Panc1 (cell line): ENCODE results near the gene GNE. TPM values are rescaled to one million over a fixed set of nuclear protein-coding genes. Genes with fewer than 3 reads are reported as not detected.
A peak's percentile ranks its signal among the peaks of the same experiment; 100 is the strongest.

Source experiments
- ATAC-seq: fragments of 200-7000 bp; cut with Tn5 transposase; 2 replicates; pipeline ENCODE4 v1.9.1; 2020; ENCODE audit warnings: mild to moderate bottlenecking, moderate library complexity
- BruUV-seq: library from RNA; stranded (reverse); fragments of 400-500 nt; replicated peaks from 2 replicates; lab custom pipeline; 2021; lab: Mats Ljungman, UMichigan
- CTCF ChIA-PET: fragments of 300-600 bp; sonication (Branson Sonifier 250); formaldehyde crosslinking; loops from one replicate; lab custom pipeline; 2022; ENCODE audit warnings: antibody characterized with exemption; lab: Charles Lee
- POLR2A ChIA-PET: fragments of 300-600 bp; sonication (Branson Sonifier 250); formaldehyde crosslinking; loops from one replicate; lab custom pipeline; 2022; ENCODE audit warnings: antibody characterized with exemption; lab: Charles Lee
- DNase-seq: peaks from one replicate; pipeline ENCODE4 v3.0.0-alpha.2; 2010; ENCODE audit warnings: low read depth, low spot score
- H3K27ac ChIP-seq: 2 replicates; pipeline ENCODE4 v1.5.1; 2011; ENCODE audit warnings: mild to moderate bottlenecking, low read length, inconsistent platforms
- H3K27me3 ChIP-seq: fragments of 200-500 bp; sonication (Bioruptor generic); 2 replicates; pipeline ENCODE4 v1.6.0; 2014; ENCODE audit warnings: low read length, inconsistent platforms; ENCODE audit not compliant: control insufficient read depth, insufficient read depth
- H3K36me3 ChIP-seq: fragments of 200-500 bp; sonication (Bioruptor generic); 2 replicates; pipeline ENCODE4 v1.5.1; 2014; ENCODE audit warnings: inconsistent platforms, mild to moderate bottlenecking, low read length, moderate library complexity; ENCODE audit not compliant: control insufficient read depth, insufficient read depth
- H3K4me1 ChIP-seq: 2 replicates; pipeline ENCODE4 v1.5.1; 2011; ENCODE audit warnings: inconsistent platforms, mild to moderate bottlenecking, low read length, moderate library complexity; ENCODE audit not compliant: control insufficient read depth, insufficient read depth
- H3K4me3 ChIP-seq, 2 experiments: 2 replicates each; pipeline ENCODE4 v1.5.1; 2011 to 2012; ENCODE audit warnings: low read depth in 2 of 2, low read length in 2 of 2, mild to moderate bottlenecking in 2 of 2, inconsistent platforms in 1 of 2, moderate library complexity in 1 of 2
- H3K9me3 ChIP-seq: fragments of 200-500 bp; sonication (Bioruptor generic); 2 replicates; pipeline ENCODE4 v1.5.1; 2014; ENCODE audit warnings: low read depth, mild to moderate bottlenecking, inconsistent platforms, low read length, moderate library complexity; ENCODE audit not compliant: control insufficient read depth, insufficient read depth
- POLR2AphosphoS5 ChIP-seq: IDR thresholded peaks from 2 replicates; pipeline ENCODE4 v1.6.1; 2012; ENCODE audit warnings: mild to moderate bottlenecking, low read depth, low read length, moderate library complexity
- SIN3A ChIP-seq: IDR thresholded peaks from 2 replicates; pipeline ENCODE4 v1.6.1; 2012; ENCODE audit warnings: low read depth, mild to moderate bottlenecking, low read length, moderate library complexity, borderline replicate concordance; ENCODE audit not compliant: insufficient read depth
- TCF7L2 ChIP-seq: IDR thresholded peaks from 2 replicates; pipeline ENCODE4 v1.6.1; 2011; ENCODE audit warnings: mild to moderate bottlenecking, low read depth, low read length, inconsistent platforms
- in situ Hi-C: cut with HindIII; loops from 2 replicates; pipeline ENCODE4 v1.10.0; 2016; ENCODE audit warnings: low sequenced_read_pairs, low pct_unique_long_range_greater_than_20kb
- intact Hi-C: fragments of 100-400 bp; cut with micrococcal nuclease; formaldehyde crosslinking; loops from one replicate; pipeline ENCODE4 v1.10.0; 2022; ENCODE audit not compliant: unreplicated experiment
- total RNA-seq: library from RNA; stranded (reverse); gene quantifications from one replicate; pipeline ENCODE4 v1.2.1, GENCODE V29; 2021; ENCODE audit not compliant: unreplicated experiment
- TF ChIP-seq, protein P1 (sequence below), 2 experiments: IDR thresholded peaks; 2 replicates each; pipeline ENCODE4 v1.6.1; 2011 to 2012; ENCODE audit warnings: low read depth in 2 of 2, control low read depth in 1 of 2, low read length in 1 of 2, mild to moderate bottlenecking in 1 of 2, moderate library complexity in 1 of 2; ENCODE audit not compliant: insufficient read depth in 1 of 2
- TF ChIP-seq, protein P2 (sequence below): fragments of 450-650 bp; IDR thresholded peaks from 2 replicates; pipeline ENCODE4 v1.5.1; 2017; ENCODE audit warnings: mild to moderate bottlenecking

GNE gene
- total RNA-seq, 1 experiment from 2014 or later = 107 TPM

DNA sequence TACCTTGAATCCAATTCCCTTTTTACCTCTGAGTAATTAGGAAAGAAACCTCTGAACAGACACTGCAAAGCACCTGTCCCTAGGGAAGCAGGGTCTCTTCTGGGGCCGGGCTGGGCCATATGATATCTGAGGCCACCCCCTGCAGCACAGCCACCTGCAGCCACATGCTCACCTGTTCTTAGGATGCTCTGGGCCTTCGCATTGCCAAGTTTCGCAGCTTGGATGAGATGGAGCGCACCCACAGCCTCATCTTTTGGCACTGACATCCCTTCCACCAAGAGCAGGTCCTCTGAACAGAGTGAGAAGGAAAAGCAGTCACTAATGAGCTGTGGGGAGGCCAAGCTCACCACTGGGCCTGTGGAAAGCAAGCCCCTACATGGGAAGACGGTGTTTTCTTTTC lies 40.2 kb downstream of the GNE start:
- no TSS peak for BruUV-seq
- intact Hi-C loops (no loop called here), in situ Hi-C loops (no loop called here)
- H3K9me3 ChIP-seq = no peaks in the 10 kb centered on the region
- ChIA-PET CTCF (interaction anchor here (0.6 kb wide), 1 partner anchor 32 kb away, joined by 7 read pairs; no protein-coding TSS in a partner anchor), POLR2A (no interaction called here)
- H3K36me3 ChIP-seq = peaks cover 54% of the 10 kb centered on the region
- TF ChIP-seq TCF7L2 = no peak
- TF ChIP-seq, protein P1, sequence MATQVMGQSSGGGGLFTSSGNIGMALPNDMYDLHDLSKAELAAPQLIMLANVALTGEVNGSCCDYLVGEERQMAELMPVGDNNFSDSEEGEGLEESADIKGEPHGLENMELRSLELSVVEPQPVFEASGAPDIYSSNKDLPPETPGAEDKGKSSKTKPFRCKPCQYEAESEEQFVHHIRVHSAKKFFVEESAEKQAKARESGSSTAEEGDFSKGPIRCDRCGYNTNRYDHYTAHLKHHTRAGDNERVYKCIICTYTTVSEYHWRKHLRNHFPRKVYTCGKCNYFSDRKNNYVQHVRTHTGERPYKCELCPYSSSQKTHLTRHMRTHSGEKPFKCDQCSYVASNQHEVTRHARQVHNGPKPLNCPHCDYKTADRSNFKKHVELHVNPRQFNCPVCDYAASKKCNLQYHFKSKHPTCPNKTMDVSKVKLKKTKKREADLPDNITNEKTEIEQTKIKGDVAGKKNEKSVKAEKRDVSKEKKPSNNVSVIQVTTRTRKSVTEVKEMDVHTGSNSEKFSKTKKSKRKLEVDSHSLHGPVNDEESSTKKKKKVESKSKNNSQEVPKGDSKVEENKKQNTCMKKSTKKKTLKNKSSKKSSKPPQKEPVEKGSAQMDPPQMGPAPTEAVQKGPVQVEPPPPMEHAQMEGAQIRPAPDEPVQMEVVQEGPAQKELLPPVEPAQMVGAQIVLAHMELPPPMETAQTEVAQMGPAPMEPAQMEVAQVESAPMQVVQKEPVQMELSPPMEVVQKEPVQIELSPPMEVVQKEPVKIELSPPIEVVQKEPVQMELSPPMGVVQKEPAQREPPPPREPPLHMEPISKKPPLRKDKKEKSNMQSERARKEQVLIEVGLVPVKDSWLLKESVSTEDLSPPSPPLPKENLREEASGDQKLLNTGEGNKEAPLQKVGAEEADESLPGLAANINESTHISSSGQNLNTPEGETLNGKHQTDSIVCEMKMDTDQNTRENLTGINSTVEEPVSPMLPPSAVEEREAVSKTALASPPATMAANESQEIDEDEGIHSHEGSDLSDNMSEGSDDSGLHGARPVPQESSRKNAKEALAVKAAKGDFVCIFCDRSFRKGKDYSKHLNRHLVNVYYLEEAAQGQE (IDR thresholded peaks at IDR 0.05; ENCODE audit: insufficient read depth in 1 of 2, low read depth in 2 of 2, low read length in 1 of 2) = no peak
- no peak for TF ChIP-seq POLR2AphosphoS5
- no peak for TF ChIP-seq SIN3A
- TF ChIP-seq, protein P2, sequence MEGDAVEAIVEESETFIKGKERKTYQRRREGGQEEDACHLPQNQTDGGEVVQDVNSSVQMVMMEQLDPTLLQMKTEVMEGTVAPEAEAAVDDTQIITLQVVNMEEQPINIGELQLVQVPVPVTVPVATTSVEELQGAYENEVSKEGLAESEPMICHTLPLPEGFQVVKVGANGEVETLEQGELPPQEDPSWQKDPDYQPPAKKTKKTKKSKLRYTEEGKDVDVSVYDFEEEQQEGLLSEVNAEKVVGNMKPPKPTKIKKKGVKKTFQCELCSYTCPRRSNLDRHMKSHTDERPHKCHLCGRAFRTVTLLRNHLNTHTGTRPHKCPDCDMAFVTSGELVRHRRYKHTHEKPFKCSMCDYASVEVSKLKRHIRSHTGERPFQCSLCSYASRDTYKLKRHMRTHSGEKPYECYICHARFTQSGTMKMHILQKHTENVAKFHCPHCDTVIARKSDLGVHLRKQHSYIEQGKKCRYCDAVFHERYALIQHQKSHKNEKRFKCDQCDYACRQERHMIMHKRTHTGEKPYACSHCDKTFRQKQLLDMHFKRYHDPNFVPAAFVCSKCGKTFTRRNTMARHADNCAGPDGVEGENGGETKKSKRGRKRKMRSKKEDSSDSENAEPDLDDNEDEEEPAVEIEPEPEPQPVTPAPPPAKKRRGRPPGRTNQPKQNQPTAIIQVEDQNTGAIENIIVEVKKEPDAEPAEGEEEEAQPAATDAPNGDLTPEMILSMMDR = no peak
- no peak overlapping the region for H3K27ac ChIP-seq
- DNase-seq (no peak), ATAC-seq (0 out of 2 replicates have a peak, but pooled peaks have one; percentile 24)
- no peak overlapping the region for H3K4me3 ChIP-seq
- no peaks in the 10 kb centered on the region for H3K27me3 ChIP-seq
- H3K4me1 ChIP-seq = peaks cover 2% of the 10 kb centered on the region; the same call in 1 of the 2 replicates

DNA sequence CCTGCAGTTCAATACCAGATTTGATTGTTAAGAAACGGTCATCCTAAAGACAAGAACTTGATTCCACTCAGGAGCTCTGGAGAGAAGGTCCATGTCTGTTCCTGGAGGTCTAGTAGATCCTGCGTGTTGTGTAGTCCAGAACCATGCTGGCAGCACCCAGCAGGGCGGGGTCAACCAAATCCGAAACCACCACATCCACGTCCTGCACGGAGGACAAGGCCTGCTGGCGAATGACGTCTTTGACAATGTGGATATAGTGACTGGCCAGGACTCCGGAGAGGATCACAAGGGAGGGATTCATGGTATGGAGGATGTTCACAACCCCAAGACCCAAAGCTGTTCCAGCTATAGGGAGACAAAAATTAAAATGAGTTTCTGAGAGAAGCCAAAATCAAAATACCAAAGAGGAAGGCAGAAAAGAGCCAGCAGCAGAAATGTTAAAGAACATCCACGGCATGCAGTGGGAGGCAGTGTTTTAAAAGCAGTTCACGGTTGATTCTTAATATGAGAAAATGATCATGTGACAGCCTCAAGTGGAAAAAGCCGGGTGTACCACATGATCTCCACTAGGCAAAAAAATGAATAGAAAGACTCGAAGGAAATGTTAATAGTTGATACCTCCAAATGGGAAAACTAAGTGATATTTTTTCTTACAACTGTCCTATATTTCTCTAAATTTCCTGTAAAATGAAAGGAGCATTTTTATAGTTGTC lies 40.8 kb downstream of the GNE start:
- Histone ChIP-seq H3K9me3 (no peaks in the 10 kb centered on the region), H3K4me3 (no peak overlapping the region), H3K4me1 (peaks cover 6% of the 10 kb centered on the region; the same call in 1 of the 2 replicates), H3K36me3 (peaks cover 54% of the 10 kb centered on the region), H3K27ac (no peak overlapping the region), H3K27me3 (no peaks in the 10 kb centered on the region)
- ChIA-PET CTCF (interaction anchor here (0.6 kb wide), 1 partner anchor 33 kb away, joined by 7 read pairs; no protein-coding TSS in a partner anchor), POLR2A (no interaction called here)
- DNase-seq (no peak), ATAC-seq (0 out of 2 replicates have a peak, but pooled peaks have one; percentile 20)
- TF ChIP-seq, protein P1 (IDR thresholded peaks at IDR 0.05; ENCODE audit: insufficient read depth in 1 of 2, low read depth in 2 of 2, low read length in 1 of 2) = no peak
- TF ChIP-seq SIN3A (no peak), POLR2AphosphoS5 (no peak), TCF7L2 (no peak)
- TF ChIP-seq, protein P2 = no peak
- intact Hi-C loops = no loop called here
- BruUV-seq = no TSS peak
- in situ Hi-C loops = no loop called here
